Right lobe of liver (tissue), 6 donors: Measurements from ENCODE around the gene DNM3. TPM values are rescaled to one million over a fixed set of nuclear protein-coding genes. Genes with fewer than 3 reads are reported as not detected.
A peak's percentile ranks its signal among the peaks of the same experiment; 100 is the strongest.

Experiments used
- ATAC-seq, 4 donors: fragments of 200-7000 bp; cut with Tn5 transposase; one replicate each; pipeline ENCODE4 v1.9.1; 2020; ENCODE audit warnings: mild to moderate bottlenecking in 4 of 4, moderate library complexity in 4 of 4
- DNase-seq, 3 donors: peaks; one replicate each; pipeline ENCODE4 v3.0.0-alpha.2; 2020
- H3K27ac ChIP-seq, 3 donors: fragments of 200-600 bp; one replicate each; pipeline ENCODE4 v1.8.0; 2022
- H3K27me3 ChIP-seq, 2 donors: fragments of 200-600 bp; one replicate each; pipeline ENCODE4 v1.8.0; 2022
- H3K36me3 ChIP-seq, 4 donors: fragments of 200-600 bp; sonication (generic) in 1 of 4; one replicate each; pipeline versions ENCODE4 v1.5.1 to v1.8.0; 2017 to 2022; ENCODE audit warnings: control low read depth in 1 of 4
- H3K4me1 ChIP-seq, 4 donors: fragments of 200-600 bp; sonication (generic) in 1 of 4; one replicate each; pipeline versions ENCODE4 v1.5.1 to v1.8.0; 2017 to 2022; ENCODE audit warnings: control low read depth in 1 of 4
- H3K4me3 ChIP-seq, 3 donors: fragments of 200-600 bp; one replicate each; pipeline ENCODE4 v1.8.0; 2022
- H3K9me3 ChIP-seq, 4 donors: fragments of 200-600 bp; sonication (generic) in 1 of 4; one replicate each; pipeline versions ENCODE4 v1.5.1 to v1.8.0; 2017 to 2022; ENCODE audit warnings: control low read depth in 1 of 4
- CTCF ChIP-seq, 4 donors: fragments of 200-600 bp in 3 of 4; fragments of 450-650 bp in 1 of 4; IDR thresholded peaks; one replicate each; pipeline versions ENCODE4 v1.5.1 to v1.8.0; 2016 to 2022; ENCODE audit warnings: antibody characterized with exemption in 4 of 4, mild to moderate bottlenecking in 2 of 4
- POLR2A ChIP-seq: fragments of 450-650 bp; IDR thresholded peaks from one replicate; pipeline ENCODE4 v1.6.1; 2017; ENCODE audit warnings: antibody characterized with exemption, mild to moderate bottlenecking
- WGBS: methylation state at CpG from one replicate; pipeline ENCODE4 v1.1.6; 2018; ENCODE audit warnings: low coverage, low lambda C conversion rate; ENCODE audit not compliant: insufficient coverage; ENCODE audit errors: missing lambda C conversion rate; 5-methylcytosine and 5-hydroxymethylcytosine counted together
- intact Hi-C, 2 donors: fragments of 100-400 bp; cut with DNase I; formaldehyde crosslinking; loops; one replicate each; pipeline versions ENCODE4 v1.11.2 to v1.14.1; 2022
- total RNA-seq, 6 experiments: library from RNA; depleted of rRNA in 2 of 6; stranded (reverse); fragments of >200 nt in 2 of 6; fragmentation: NEBNext Ultra II Directional in 3 of 6; extraction: Animal tissue kit (Norgen Biotek cat#: 25700) in 3 of 6; gene quantifications; one replicate each; pipeline versions ENCODE4 v1.1.0 to v1.2.4, GENCODE V29; 2016 to 2023
- donor health status: DM: no; HTN: yes; CAD: no.
- donor health status: DM: no; HTN: no; CAD: no.
- donor health status: DM: no; HTN: no; CAD: no.
- donor health status: DM: no; HTN: yes; CAD: no.
- donor health status: DM: no; HTN: yes; CAD: no.

The DNM3 gene
- total RNA-seq, 6 experiments from 2014 or later: 0.29 to 0.92 (median 0.43) TPM

- H3K36me3 ChIP-seq: no peaks in the 10 kb centered on the region
- intact Hi-C loops: no loop called here
- no peak for DNase-seq
- no peak for TF ChIP-seq POLR2A
- no peak for TF ChIP-seq CTCF (IDR thresholded peaks at IDR 0.05)
- no peaks in the 10 kb centered on the region for H3K9me3 ChIP-seq
- H3K27me3 ChIP-seq: no peaks in the 10 kb centered on the region
- WGBS: 80% methylated on average over 3 of the region's 3 CpGs
- H3K4me1 ChIP-seq: no peaks in the 10 kb centered on the region
- no peak overlapping the region for H3K27ac ChIP-seq
- no peak for ATAC-seq
- H3K4me3 ChIP-seq: no peak overlapping the region
Observed at GRCh38 chr1:172085317-172085716, 244.0 kb downstream of the DNM3 start.

GRCh38 chr1:172086137-172086536, 244.8 kb downstream of the DNM3 start:
- Histone ChIP-seq H3K4me3 (no peak overlapping the region), H3K36me3 (no peaks in the 10 kb centered on the region), H3K27me3 (no peaks in the 10 kb centered on the region), H3K9me3 (no peaks in the 10 kb centered on the region), H3K27ac (no peak overlapping the region), H3K4me1 (no peaks in the 10 kb centered on the region)
- ATAC-seq: no peak
- TF ChIP-seq CTCF (IDR thresholded peaks at IDR 0.05) (no peak), POLR2A (no peak)
- DNase-seq: no peak
- intact Hi-C loops: no loop called here
- WGBS: 90% methylated on average over 2 of the region's 2 CpGs

- no peaks in the 10 kb centered on the region for H3K4me1 ChIP-seq
- whole genome bisulfite sequencing: 73% methylated on average over 1 of the region's 1 CpG
- TF ChIP-seq CTCF (IDR thresholded peaks at IDR 0.05) (no peak), POLR2A (no peak)
- H3K36me3 ChIP-seq: no peaks in the 10 kb centered on the region
- H3K4me3 ChIP-seq: no peak overlapping the region
- no peaks in the 10 kb centered on the region for H3K27me3 ChIP-seq
- intact Hi-C loops: no loop called here
- H3K27ac ChIP-seq: no peak overlapping the region
- H3K9me3 ChIP-seq: no peaks in the 10 kb centered on the region
- ATAC-seq (no peak), DNase-seq (no peak)
Observed at GRCh38 chr1:172088256-172088655, 247.0 kb downstream of the DNM3 start.

GRCh38 chr1:172089768-172090510, 248.6 kb downstream of the DNM3 start:
- intact Hi-C loops: no loop called here
- no peak overlapping the region for H3K4me3 ChIP-seq
- no peak overlapping the region for H3K27ac ChIP-seq
- ATAC-seq (peak; percentile 70 to 90 (median 86)), DNase-seq (peak; percentile 51 to 61 (median 53))
- no peaks in the 10 kb centered on the region for H3K36me3 ChIP-seq
- no peaks in the 10 kb centered on the region for H3K9me3 ChIP-seq
- WGBS: 54% methylated on average over 7 of the region's 7 CpGs
- TF ChIP-seq CTCF (IDR thresholded peaks at IDR 0.05) (peak; percentile 38 to 66 (median 60)), POLR2A (no peak)
- H3K27me3 ChIP-seq: no peaks in the 10 kb centered on the region
- H3K4me1 ChIP-seq: no peaks in the 10 kb centered on the region
